SHP77 (cell line): ENCODE results near the gene UTS2.

Experiments used
- DNase-seq, 2 experiments: peaks; one replicate each; lab custom pipeline; 2025; lab: John Stamatoyannopoulos, UW

The UTS2 gene

GRCh38 chr1:7863756-7864328 lies 11.0 kb upstream of the UTS2 start:
- DNase-seq = no peak

- no peak for DNase-seq
Observed at GRCh38 chr1:7862211-7863060, 9.6 kb upstream of the UTS2 start.

- no peak for DNase-seq
Observed at GRCh38 chr1:7861452-7861851, 8.6 kb upstream of the UTS2 start.

- no peak for DNase-seq
Observed at GRCh38 chr1:7860130-7860529, 7.3 kb upstream of the UTS2 start.

GRCh38 chr1:7859406-7859805 lies 6.5 kb upstream of the UTS2 start:
- DNase-seq = no peak

- no peak for DNase-seq
Observed at GRCh38 chr1:7857985-7858384, 5.1 kb upstream of the UTS2 start.

GRCh38 chr1:7857000-7857399 lies 4.1 kb upstream of the UTS2 start:
- DNase-seq = no peak

- DNase-seq = no peak
Observed at GRCh38 chr1:7856345-7856744, 3.5 kb upstream of the UTS2 start.

GRCh38 chr1:7853684-7854026 lies 790 bp upstream of the UTS2 start:
- DNase-seq = no peak

- DNase-seq = no peak
Observed at GRCh38 chr1:7850786-7851185, 2.1 kb downstream of the UTS2 start.

- DNase-seq = no peak
Observed at GRCh38 chr1:7847599-7847998, 5.3 kb downstream of the UTS2 start.

- no peak for DNase-seq
Observed at GRCh38 chr1:7846656-7847055, 6.2 kb downstream of the UTS2 start.

- DNase-seq = no peak
Observed at GRCh38 chr1:7845761-7846160, 7.1 kb downstream of the UTS2 start.

GRCh38 chr1:7842517-7842916 lies 10.3 kb downstream of the UTS2 start:
- DNase-seq = no peak

GRCh38 chr1:7839526-7839925 lies 13.3 kb downstream of the UTS2 start:
- DNase-seq = no peak

GRCh38 chr1:7838714-7839113 lies 14.2 kb downstream of the UTS2 start:
- DNase-seq = no peak

- no peak for DNase-seq
Observed at GRCh38 chr1:7833035-7833434, 19.8 kb downstream of the UTS2 start.

GRCh38 chr1:7831458-7831857 lies 21.4 kb downstream of the UTS2 start:
- DNase-seq = no peak

- no peak for DNase-seq
Observed at GRCh38 chr1:7827126-7827955, 25.5 kb downstream of the UTS2 start.

- no peak for DNase-seq
Observed at GRCh38 chr1:7826363-7826762, 26.5 kb downstream of the UTS2 start.

- DNase-seq = no peak
Observed at GRCh38 chr1:7824701-7825100, 28.2 kb downstream of the UTS2 start.

GRCh38 chr1:7821282-7821681 lies 31.6 kb downstream of the UTS2 start:
- DNase-seq = no peak
